OCI-LY7 (cell line): ENCODE measurements around the gene SHLD1. TPM values are rescaled to one million over a fixed set of nuclear protein-coding genes. Genes with fewer than 3 reads are reported as not detected.

Experiments used
- BruUV-seq: library from RNA; stranded (reverse); fragments of 400-500 nt; replicated peaks from 2 replicates; lab custom pipeline; 2021; lab: Mats Ljungman, UMichigan
- CTCF ChIA-PET: fragments of 300-600 bp; sonication (Branson Sonifier 250); formaldehyde crosslinking; loops from one replicate; lab custom pipeline; 2022; ENCODE audit warnings: antibody characterized with exemption; ENCODE audit not compliant: unreplicated experiment; lab: Charles Lee
- POLR2A ChIA-PET: fragments of 300-600 bp; sonication (Branson Sonifier 250); formaldehyde crosslinking; loops from one replicate; lab custom pipeline; 2022; ENCODE audit warnings: antibody characterized with exemption; lab: Charles Lee
- DNase-seq: peaks from one replicate; pipeline ENCODE4 v3.0.0-alpha.2; 2015; ENCODE audit warnings: low spot score
- H2AFZ ChIP-seq: fragments of 200-600 bp; sonication (generic), shearing (Covaris generic); 2 replicates; pipeline ENCODE4 v1.6.1; 2014; ENCODE audit warnings: mild to moderate bottlenecking, antibody characterized with exemption, low read length, moderate library complexity
- H3K27ac ChIP-seq: fragments of 200-600 bp; sonication (generic); 2 replicates; pipeline ENCODE4 v1.5.1; 2014; ENCODE audit warnings: mixed run types, low read depth, mild to moderate bottlenecking, moderate library complexity, low read length, inconsistent platforms; ENCODE audit not compliant: poor library complexity, severe bottlenecking
- H3K36me3 ChIP-seq: fragments of 200-600 bp; sonication (generic); 2 replicates; pipeline ENCODE4 v1.6.1; 2014; ENCODE audit warnings: mild to moderate bottlenecking, antibody characterized with exemption, low read length, moderate library complexity, mixed read lengths; ENCODE audit not compliant: insufficient read depth
- H3K4me1 ChIP-seq: fragments of 200-600 bp; sonication (generic); 2 replicates; pipeline ENCODE4 v1.5.1; 2014; ENCODE audit warnings: mild to moderate bottlenecking, low read length; ENCODE audit not compliant: insufficient read depth, poor library complexity, severe bottlenecking
- H3K4me2 ChIP-seq: fragments of 200-600 bp; sonication (generic); 2 replicates; pipeline ENCODE4 v1.6.1; 2014; ENCODE audit warnings: mild to moderate bottlenecking, low read length
- H3K4me3 ChIP-seq: fragments of 200-600 bp; sonication (generic); 2 replicates; pipeline ENCODE4 v1.5.1; 2014; ENCODE audit warnings: mild to moderate bottlenecking, low read depth, low read length; ENCODE audit not compliant: poor library complexity, severe bottlenecking
- H3K79me2 ChIP-seq: fragments of 200-600 bp; sonication (generic); 2 replicates; pipeline ENCODE4 v1.6.1; 2016; ENCODE audit warnings: low read depth, mild to moderate bottlenecking, low read length, moderate library complexity, mixed read lengths; ENCODE audit not compliant: insufficient read depth
- H3K9me2 ChIP-seq: fragments of 200-600 bp; sonication (generic); 2 replicates; pipeline ENCODE4 v1.6.1; 2016; ENCODE audit warnings: mild to moderate bottlenecking, low read length, mixed read lengths; ENCODE audit not compliant: insufficient read depth
- H3K9me3 ChIP-seq: fragments of 200-600 bp; sonication (generic); 2 replicates; pipeline ENCODE4 v1.6.1; 2014; ENCODE audit warnings: mild to moderate bottlenecking, mixed run types, low read length, mixed read lengths
- H4K20me1 ChIP-seq: fragments of 200-600 bp; sonication (generic); 2 replicates; pipeline ENCODE4 v1.6.1; 2014; ENCODE audit warnings: mild to moderate bottlenecking, antibody characterized with exemption, low read length, moderate library complexity, mixed read lengths; ENCODE audit not compliant: insufficient read depth
- EZH2phosphoT487 ChIP-seq: fragments of 200-600 bp; sonication (generic); IDR thresholded peaks from 2 replicates; pipeline ENCODE4 v1.6.1; 2018; ENCODE audit warnings: low read depth, borderline replicate concordance, mild to moderate bottlenecking, mixed run types, antibody characterized with exemption, low read length, moderate library complexity, mixed read lengths
- intact Hi-C: fragments of 100-400 bp; cut with micrococcal nuclease; formaldehyde crosslinking; loops from one replicate; pipeline ENCODE4 v1.10.0; 2022; ENCODE audit not compliant: unreplicated experiment
- total RNA-seq, 2 experiments: library from RNA; depleted of rRNA in 1 of 2; stranded (reverse); fragments of >200 nt in 1 of 2; shearing (Covaris generic) in 1 of 2; gene quantifications; 2 replicates each; pipeline ENCODE4 v1.2.3, GENCODE V29; 2014 to 2022
- TF ChIP-seq, protein P1 (sequence below): fragments of 200-600 bp; sonication (generic); conservative IDR thresholded peaks from 2 replicates; pipeline ENCODE4 v1.5.1; 2014; ENCODE audit warnings: mild to moderate bottlenecking, antibody characterized with exemption, low read length, moderate library complexity, mixed read lengths

The SHLD1 gene
- total RNA-seq, 2 experiments from 2014 or later: 19.4 to 31.2 TPM

DNA sequence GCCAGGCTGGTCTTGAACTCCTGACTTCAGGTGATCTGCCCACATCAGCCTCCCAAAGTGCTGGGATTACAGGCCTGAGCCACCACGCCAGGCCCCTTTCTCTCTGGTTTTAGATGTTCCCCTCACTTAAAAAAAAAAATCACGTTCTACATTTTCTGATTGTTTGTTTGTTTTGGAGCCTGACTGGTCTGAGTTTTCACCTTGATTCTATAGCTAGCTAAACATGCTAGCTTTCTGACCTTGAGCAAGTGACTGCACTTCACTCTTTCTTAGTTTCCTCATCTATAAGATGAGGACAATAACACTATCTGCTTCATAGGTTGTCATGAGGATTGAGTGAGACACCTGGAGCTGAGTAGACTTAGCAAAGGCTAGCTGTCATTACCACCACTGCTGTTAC lies 43.7 kb downstream of the SHLD1 start:
- Histone ChIP-seq H3K79me2 (peaks cover 29% of the 10 kb centered on the region; the same call in 1 of the 2 replicates), H3K9me3 (peaks cover 6% of the 10 kb centered on the region; the same call in 1 of the 2 replicates), H3K4me3 (no peak overlapping the region), H3K36me3 (peaks cover 61% of the 10 kb centered on the region), H2AFZ (no peak overlapping the region; the same call in 1 of the 2 replicates), H3K4me1 (peaks cover 91% of the 10 kb centered on the region), H3K4me2 (peak overlapping the region; percentile 11; the same call in 1 of the 2 replicates), H3K27ac (peak overlapping the region; percentile 72), H3K9me2 (no peaks in the 10 kb centered on the region), H4K20me1 (no peaks in the 10 kb centered on the region)
- intact Hi-C loops: no loop called here
- BruUV-seq: no TSS peak
- DNase-seq: peak; percentile 70
- ChIA-PET CTCF (no interaction called here), POLR2A (interaction anchor here (0.5 to 2.8 kb wide), 7 partner anchors 10 to 148 kb away, joined by 3 to 15 read pairs (median 5); no protein-coding TSS in a partner anchor)
- no peak for TF ChIP-seq EZH2phosphoT487
- TF ChIP-seq, protein P1, sequence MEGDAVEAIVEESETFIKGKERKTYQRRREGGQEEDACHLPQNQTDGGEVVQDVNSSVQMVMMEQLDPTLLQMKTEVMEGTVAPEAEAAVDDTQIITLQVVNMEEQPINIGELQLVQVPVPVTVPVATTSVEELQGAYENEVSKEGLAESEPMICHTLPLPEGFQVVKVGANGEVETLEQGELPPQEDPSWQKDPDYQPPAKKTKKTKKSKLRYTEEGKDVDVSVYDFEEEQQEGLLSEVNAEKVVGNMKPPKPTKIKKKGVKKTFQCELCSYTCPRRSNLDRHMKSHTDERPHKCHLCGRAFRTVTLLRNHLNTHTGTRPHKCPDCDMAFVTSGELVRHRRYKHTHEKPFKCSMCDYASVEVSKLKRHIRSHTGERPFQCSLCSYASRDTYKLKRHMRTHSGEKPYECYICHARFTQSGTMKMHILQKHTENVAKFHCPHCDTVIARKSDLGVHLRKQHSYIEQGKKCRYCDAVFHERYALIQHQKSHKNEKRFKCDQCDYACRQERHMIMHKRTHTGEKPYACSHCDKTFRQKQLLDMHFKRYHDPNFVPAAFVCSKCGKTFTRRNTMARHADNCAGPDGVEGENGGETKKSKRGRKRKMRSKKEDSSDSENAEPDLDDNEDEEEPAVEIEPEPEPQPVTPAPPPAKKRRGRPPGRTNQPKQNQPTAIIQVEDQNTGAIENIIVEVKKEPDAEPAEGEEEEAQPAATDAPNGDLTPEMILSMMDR: no peak

DNA sequence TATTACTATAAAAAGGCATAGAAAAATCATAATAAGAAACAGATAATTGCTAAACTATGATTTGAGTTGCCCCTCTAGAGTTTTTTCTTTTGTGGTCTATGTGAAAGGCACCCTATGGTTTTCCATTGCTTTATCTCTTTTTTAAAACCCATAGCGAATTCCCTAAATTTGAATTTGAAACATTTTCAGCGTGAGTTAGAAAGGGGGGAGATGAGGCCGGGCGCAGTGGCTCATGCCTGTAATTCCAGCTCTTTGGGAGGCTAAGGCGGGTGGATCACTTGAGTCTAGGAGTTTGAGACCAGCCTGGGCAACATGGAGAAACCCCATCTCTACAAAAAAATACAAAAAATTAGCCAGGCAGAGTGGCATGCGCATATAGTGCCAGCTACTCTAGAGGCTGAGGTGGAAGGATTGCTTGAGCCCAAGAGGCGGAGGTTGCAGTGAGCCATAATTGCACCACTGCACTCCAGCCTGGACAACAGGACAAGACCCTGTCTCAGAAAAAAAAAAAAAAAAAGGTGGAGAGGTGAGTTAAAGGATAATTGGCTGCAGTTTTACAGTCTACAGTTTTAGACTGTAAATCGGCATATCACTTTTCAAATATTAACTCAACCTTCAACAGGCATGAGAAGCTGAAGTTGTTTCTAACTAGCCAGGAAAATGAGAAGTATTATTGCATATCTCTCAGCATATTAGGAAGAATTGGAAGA lies 46.3 kb downstream of the SHLD1 start:
- intact Hi-C loops: loop anchor here (5.0 kb wide), 1 partner anchor 156 kb away; the partner anchor contains the start of genes MCM8 and TRMT6
- peaks cover 95% of the 10 kb centered on the region for H3K4me1 ChIP-seq
- no peak overlapping the region for H3K4me3 ChIP-seq
- peaks cover 10% of the 10 kb centered on the region; the same call in 1 of the 2 replicates for H3K9me3 ChIP-seq
- H3K36me3 ChIP-seq: peaks cover 60% of the 10 kb centered on the region
- CTCF ChIA-PET: no interaction called here
- H3K79me2 ChIP-seq: peaks cover 38% of the 10 kb centered on the region; the same call in 1 of the 2 replicates
- no TSS peak for BruUV-seq
- H2AFZ ChIP-seq: no peak overlapping the region
- POLR2A ChIA-PET: interaction anchor here (0.6 to 3.1 kb wide), 25 partner anchors 8 to 982 kb away, joined by 3 to 14 read pairs (median 3); no protein-coding TSS in a partner anchor
- H4K20me1 ChIP-seq: no peaks in the 10 kb centered on the region
- no peak for DNase-seq
- H3K9me2 ChIP-seq: no peaks in the 10 kb centered on the region
- H3K27ac ChIP-seq: peak overlapping the region; percentile 97
- TF ChIP-seq, protein P1: no peak
- no peak for TF ChIP-seq EZH2phosphoT487
- H3K4me2 ChIP-seq: peak overlapping the region; percentile 61
